D721Med (cell line): ENCODE results near the gene DCN.

Source experiments
- DNase-seq: peaks from one replicate; pipeline ENCODE4 v3.0.0; 2011; ENCODE audit warnings: low spot score; ENCODE audit not compliant: insufficient read length
- FAIRE-seq: peaks from 2 replicates; lab custom pipeline; 2011; peaks lifted over from hg19 to GRCh38; lab: Jason Lieb, UNC
- TF ChIP-seq, protein P1 (sequence below): IDR thresholded peaks from 2 replicates; pipeline ENCODE4 v1.5.1; 2012; ENCODE audit warnings: mild to moderate bottlenecking, control low read depth; ENCODE audit not compliant: insufficient read depth; ENCODE audit errors: missing control alignments

DCN gene

GRCh38 chr12:91188778-91189177 is 6.2 kb upstream of the DCN start:
- FAIRE-seq (no peak), DNase-seq (no peak)
- TF ChIP-seq, protein P1, sequence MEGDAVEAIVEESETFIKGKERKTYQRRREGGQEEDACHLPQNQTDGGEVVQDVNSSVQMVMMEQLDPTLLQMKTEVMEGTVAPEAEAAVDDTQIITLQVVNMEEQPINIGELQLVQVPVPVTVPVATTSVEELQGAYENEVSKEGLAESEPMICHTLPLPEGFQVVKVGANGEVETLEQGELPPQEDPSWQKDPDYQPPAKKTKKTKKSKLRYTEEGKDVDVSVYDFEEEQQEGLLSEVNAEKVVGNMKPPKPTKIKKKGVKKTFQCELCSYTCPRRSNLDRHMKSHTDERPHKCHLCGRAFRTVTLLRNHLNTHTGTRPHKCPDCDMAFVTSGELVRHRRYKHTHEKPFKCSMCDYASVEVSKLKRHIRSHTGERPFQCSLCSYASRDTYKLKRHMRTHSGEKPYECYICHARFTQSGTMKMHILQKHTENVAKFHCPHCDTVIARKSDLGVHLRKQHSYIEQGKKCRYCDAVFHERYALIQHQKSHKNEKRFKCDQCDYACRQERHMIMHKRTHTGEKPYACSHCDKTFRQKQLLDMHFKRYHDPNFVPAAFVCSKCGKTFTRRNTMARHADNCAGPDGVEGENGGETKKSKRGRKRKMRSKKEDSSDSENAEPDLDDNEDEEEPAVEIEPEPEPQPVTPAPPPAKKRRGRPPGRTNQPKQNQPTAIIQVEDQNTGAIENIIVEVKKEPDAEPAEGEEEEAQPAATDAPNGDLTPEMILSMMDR: no peak

- DNase-seq: no peak
- FAIRE-seq: no peak
- TF ChIP-seq, protein P1: no peak
These were observed 3.5 kb upstream of the DCN start for GRCh38 chr12:91186156-91186555.

- DNase-seq (no peak), FAIRE-seq (no peak)
- TF ChIP-seq, protein P1: no peak
These were observed 2.8 kb upstream of the DCN start for GRCh38 chr12:91185421-91185820.

DNA sequence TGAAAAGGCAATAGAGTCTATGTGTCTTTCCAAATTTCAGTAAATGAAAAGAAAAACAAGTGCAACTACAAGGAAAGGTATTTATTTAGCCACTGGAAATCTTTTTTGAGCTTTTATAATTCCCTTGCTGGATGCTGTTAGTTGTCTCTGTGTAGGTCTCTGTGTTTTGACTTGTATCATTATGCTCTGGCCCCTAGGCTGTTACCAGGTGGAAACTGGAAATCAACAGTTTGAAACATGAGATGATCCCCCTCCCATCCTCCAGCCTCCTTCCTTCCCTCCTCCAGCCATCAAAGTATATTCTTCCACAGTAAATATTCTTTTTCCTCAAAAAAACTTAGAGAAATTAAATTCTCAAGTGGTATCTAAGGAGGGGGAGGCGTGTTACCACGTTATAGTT is 934 bp upstream of the DCN start:
- DNase-seq (no peak), FAIRE-seq (no peak)
- TF ChIP-seq, protein P1: no peak

DNA sequence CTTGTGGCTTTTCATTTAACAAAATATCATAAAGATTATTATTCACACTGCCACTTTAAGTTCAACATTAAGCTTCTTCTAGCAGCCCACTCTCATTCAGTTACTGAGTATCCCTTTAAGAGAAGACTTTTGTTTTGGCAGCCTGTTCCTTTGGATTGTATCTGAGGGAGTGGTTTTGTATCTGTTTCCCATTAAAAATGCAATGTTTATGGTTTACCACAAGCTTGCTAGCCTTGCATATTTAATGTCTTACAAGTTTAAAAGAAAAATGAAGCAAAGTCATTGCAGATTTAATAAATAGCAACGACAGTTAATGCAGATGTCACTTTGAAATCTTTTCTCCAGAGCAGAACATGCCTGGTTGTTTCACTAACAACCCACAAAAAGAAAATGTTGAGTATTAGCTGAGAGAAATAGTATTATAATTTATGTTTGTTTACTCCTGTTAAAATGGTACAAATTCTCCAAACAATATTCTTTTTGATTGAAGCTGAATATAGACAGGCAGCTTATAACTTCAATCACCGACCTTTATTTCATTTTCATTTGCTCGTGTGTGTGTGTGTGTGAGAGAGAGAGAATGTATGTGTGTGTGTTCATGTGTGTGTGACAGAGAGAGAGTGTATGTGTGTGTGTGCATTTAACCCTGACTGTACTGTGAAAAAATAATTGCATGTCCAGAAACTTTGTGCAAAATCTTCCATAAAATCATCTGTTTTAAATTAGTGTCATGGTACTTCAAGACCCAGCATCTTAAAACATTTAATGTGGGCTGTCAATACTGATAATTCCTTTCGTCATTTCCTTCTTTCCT is 1.8 kb downstream of the DCN start:
- DNase-seq (no peak), FAIRE-seq (peak; percentile 60)
- TF ChIP-seq, protein P1: no peak

GRCh38 chr12:91179966-91180561 is 2.6 kb downstream of the DCN start:
- no peak for DNase-seq
- TF ChIP-seq, protein P1: no peak
- FAIRE-seq: peak; percentile 46

DNA sequence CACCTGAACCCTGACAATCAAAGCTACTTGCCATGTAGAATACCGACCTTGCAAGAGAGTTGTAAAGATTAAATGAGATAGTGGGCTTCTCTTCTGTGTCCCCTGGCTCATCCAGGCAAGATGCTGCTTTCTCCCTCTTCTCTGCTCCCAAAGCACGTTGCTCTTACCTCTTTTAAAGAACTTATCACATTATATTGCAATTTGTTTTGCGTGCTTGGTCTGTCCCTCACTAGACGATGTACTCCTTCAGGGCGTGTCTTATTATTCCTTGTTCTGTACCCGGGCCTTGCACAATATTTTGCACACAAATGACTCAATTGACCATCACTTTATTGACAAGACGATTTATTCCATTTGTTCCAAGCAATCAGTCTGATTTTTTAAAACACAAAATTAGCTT is 3.3 kb downstream of the DCN start:
- DNase-seq (no peak), FAIRE-seq (no peak)
- TF ChIP-seq, protein P1: no peak
